GM12891 (cell line): Measurements from ENCODE around the gene LOXL4.

Experiments
- PAX5 ChIP-seq: IDR thresholded peaks from 2 replicates; pipeline ENCODE4 v1.6.1; 2011; ENCODE audit warnings: low read length, moderate library complexity, mild to moderate bottlenecking; ENCODE audit not compliant: insufficient read depth, severe bottlenecking
- POLR2A ChIP-seq: IDR thresholded peaks from 2 replicates; pipeline ENCODE4 v1.6.1; 2011; ENCODE audit warnings: low read depth, low read length, control low read depth
- POLR2AphosphoS5 ChIP-seq: IDR thresholded peaks from 2 replicates; pipeline ENCODE4 v1.6.1; 2011; ENCODE audit warnings: low read depth, low read length, control low read depth
- POU2F2 ChIP-seq: IDR thresholded peaks from 2 replicates; pipeline ENCODE4 v1.6.1; 2011; ENCODE audit warnings: low read depth, mild to moderate bottlenecking, control low read depth, low read length, moderate library complexity
- SPI1 ChIP-seq: IDR thresholded peaks from 2 replicates; pipeline ENCODE4 v1.6.1; 2011; ENCODE audit warnings: low read depth, low read length, control low read depth
- TAF1 ChIP-seq: IDR thresholded peaks from 2 replicates; pipeline ENCODE4 v1.6.1; 2011; ENCODE audit warnings: low read depth, low read length, control low read depth

DNA sequence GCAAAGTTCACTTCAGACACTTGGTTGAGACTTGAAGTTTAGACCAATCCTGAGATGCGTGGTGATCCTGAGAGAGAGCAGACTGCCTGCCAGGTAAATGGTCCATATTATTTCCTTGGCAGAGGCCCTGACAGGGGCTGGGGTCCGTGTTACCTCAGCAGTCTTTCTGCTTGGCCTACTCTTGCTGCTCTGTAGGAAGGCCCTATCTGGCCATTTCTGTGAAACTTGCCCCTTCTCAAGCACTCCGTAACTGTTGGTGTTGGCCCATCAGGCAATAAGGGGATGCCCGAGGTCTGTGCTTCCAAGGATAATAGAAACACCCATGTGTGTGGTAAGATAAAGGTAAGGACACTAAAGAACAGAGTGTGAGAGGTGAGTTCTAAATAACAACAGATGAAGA lies 20.0 kb downstream of the LOXL4 start:
- TF ChIP-seq POLR2AphosphoS5 (no peak), POLR2A (no peak), SPI1 (no peak), TAF1 (no peak), POU2F2 (no peak), PAX5 (no peak)
